NCI-H2081 (cell line): ENCODE data around the gene GPC1.

Source experiments
- DNase-seq, 2 experiments: peaks; one replicate each; lab custom pipeline; 2025; lab: John Stamatoyannopoulos, UW

Gene GPC1

GRCh38 chr2:240499309-240500301 is 64.1 kb downstream of the GPC1 start:
- DNase-seq, result no peak

- no peak for DNase-seq
Measured at GRCh38 chr2:240500561-240501423, 65.3 kb downstream of the GPC1 start.

- no peak for DNase-seq
Measured at GRCh38 chr2:240501531-240501991, 66.1 kb downstream of the GPC1 start.

- no peak for DNase-seq
Measured at GRCh38 chr2:240502059-240502429, 66.6 kb downstream of the GPC1 start.

GRCh38 chr2:240502430-240503121 is 67.1 kb downstream of the GPC1 start:
- DNase-seq, result no peak

- DNase-seq, result no peak
Measured at GRCh38 chr2:240503375-240503774, 67.9 kb downstream of the GPC1 start.

- DNase-seq, result no peak
Measured at GRCh38 chr2:240503848-240504247, 68.4 kb downstream of the GPC1 start.

- no peak for DNase-seq
Measured at GRCh38 chr2:240505910-240506309, 70.4 kb downstream of the GPC1 start.

- DNase-seq, result no peak
Measured at GRCh38 chr2:240506406-240507059, 71.1 kb downstream of the GPC1 start.

- DNase-seq, result no peak
Measured at GRCh38 chr2:240507060-240507777, 71.8 kb downstream of the GPC1 start.

- no peak for DNase-seq
Measured at GRCh38 chr2:240507778-240508251, 72.4 kb downstream of the GPC1 start.

- no peak for DNase-seq
Measured at GRCh38 chr2:240508832-240509545, 73.5 kb downstream of the GPC1 start.

GRCh38 chr2:240509667-240510512 is 74.4 kb downstream of the GPC1 start:
- no peak for DNase-seq

GRCh38 chr2:240510513-240511210 is 75.2 kb downstream of the GPC1 start:
- DNase-seq, result no peak

GRCh38 chr2:240511351-240512108 is 76.1 kb downstream of the GPC1 start:
- no peak for DNase-seq

GRCh38 chr2:240512109-240512485 is 76.6 kb downstream of the GPC1 start:
- DNase-seq, result no peak

GRCh38 chr2:240512666-240513535 is 77.4 kb downstream of the GPC1 start:
- DNase-seq, result no peak
